ENCODE data around the gene RNF32. TPM values are rescaled to one million over a fixed set of nuclear protein-coding genes. Genes with fewer than 3 reads are reported as not detected.

RNF32 gene
- total RNA-seq (2016; rRNA removed; fragmentation: Illumina TruSeq; extraction: Trizol) (not detected in 2 replicates), polyA plus RNA-seq (2011; rRNA removed) (not detected in 2 replicates), polyA minus RNA-seq (2011; rRNA and poly(A)+ RNA removed; ENCODE audit: low replicate concordance) (not detected in 2 replicates), Bru-seq, nascent RNA (percentile 6 among the genes with signal in this experiment), BruChase-seq, experiment 1, labeled RNA remaining after a 6-hour chase (not detected), BruChase-seq, experiment 2, labeled RNA remaining after a 2-hour chase (percentile 3 among the genes with signal in this experiment)
- not detected in 2 replicates for total RNA-seq (2016; cell fraction: cytosol; rRNA removed; fragmentation: Illumina TruSeq; extraction: Trizol; ENCODE audit: low read depth)
- total RNA-seq (2016; cell fraction: insoluble cytoplasmic fraction; rRNA removed; fragmentation: Illumina TruSeq; extraction: Trizol) = not detected in 2 replicates
- not detected in 2 replicates for total RNA-seq (2016; cell fraction: membrane; rRNA removed; fragmentation: Illumina TruSeq; extraction: Trizol)
- total RNA-seq (2016; cell fraction: nucleus; rRNA removed; fragmentation: Illumina TruSeq; extraction: Trizol) = not detected in 2 replicates
- polyA plus RNA-seq (2011; cell fraction: cytosol; rRNA removed) = not detected in 2 replicates
- not detected in 2 replicates for polyA plus RNA-seq (2011; cell fraction: nucleus; rRNA removed)
- polyA plus RNA-seq (2012) = 1.0 and 1.6 TPM in 2 replicates
- polyA plus RNA-seq (2016; cell fraction: cytosol; fragmentation: Illumina TruSeq; extraction: Trizol; ENCODE audit: low read depth) = not detected in 2 replicates
- polyA plus RNA-seq (2016; cell fraction: insoluble cytoplasmic fraction; fragmentation: Illumina TruSeq; extraction: Trizol; ENCODE audit: low read depth) = not detected in 2 replicates
- not detected in 2 replicates for polyA plus RNA-seq (2016; cell fraction: membrane; fragmentation: Illumina TruSeq; extraction: Trizol; ENCODE audit: low read depth)
- polyA plus RNA-seq (2016; cell fraction: nucleus; fragmentation: Illumina TruSeq; extraction: Trizol; ENCODE audit: insufficient read depth, low read depth) = not detected in 2 replicates
- polyA minus RNA-seq (2011; cell fraction: cytosol; rRNA and poly(A)+ RNA removed) = not detected in 2 replicates
- polyA minus RNA-seq (2011; cell fraction: nucleus; rRNA and poly(A)+ RNA removed) = not detected in 2 replicates
- long read RNA-seq, experiment 1 = 0 reads
- long read RNA-seq, experiment 2 = 0 reads

- H3K4me3 ChIP-seq (replicated peaks in 1 of 3; ENCODE audit: insufficient read depth in 1 of 3, low read depth in 2 of 3, low read length in 3 of 3) = no peak within 1 kb of the TSS
- WGBS (ENCODE audit: low lambda C conversion rate) = 98% methylated on average over 80 of the region's 85 CpGs
- intact Hi-C loops (cut with micrococcal nuclease; ENCODE audit: unreplicated experiment) (no loop called here), in situ Hi-C loops (cut with HindIII; ENCODE audit: extremely low pct_ligation_motif_present, low pct_unique_long_range_greater_than_20kb) (loop anchor here (25.0 kb wide), 1 partner anchor 828 kb away; the partner anchor contains the start of gene SHH)
- H2AFZ ChIP-seq (ENCODE audit: low read length) = no peak within 1 kb of the TSS
- no peaks in the 10 kb centered on the region for H3K79me2 ChIP-seq (ENCODE audit: insufficient read depth, low read length)
- ATAC-seq = no peak
- H4K20me1 ChIP-seq (ENCODE audit: insufficient read depth, low read length) = no peaks in the 10 kb centered on the region
- no peak for FAIRE-seq
- no peak within 1 kb of the TSS for H3K27ac ChIP-seq (ENCODE audit: extremely low read length, insufficient read depth, low read length)
- H3K27me3 ChIP-seq (ENCODE audit: control insufficient read depth in 1 of 2, insufficient read depth in 2 of 2, low read length in 2 of 2) = no peaks in the 10 kb centered on the region
- no TSS peak for BruUV-seq (replicated peaks)
- no peaks in the 10 kb centered on the region for H3K4me1 ChIP-seq (ENCODE audit: insufficient read depth, low read length)
- ChIA-PET CTCF (ENCODE audit: low intra/inter-chr PET ratio, low total read pairs) (no interaction called here), POLR2A (no interaction called here)
- H3K9me3 ChIP-seq (ENCODE audit: low read length) = no peaks in the 10 kb centered on the region
- H3K36me3 ChIP-seq (replicated peaks in 1 of 2; ENCODE audit: control insufficient read depth in 1 of 2, insufficient read depth in 2 of 2, low read length in 2 of 2) = no peaks in the 10 kb centered on the region
- no peak for DNase-seq (ENCODE audit: low spot score)
- H3K4me2 ChIP-seq (ENCODE audit: low read depth, low read length) = no peak within 1 kb of the TSS
- H3K9ac ChIP-seq (ENCODE audit: insufficient read depth, low read depth, low read length) = no peak within 1 kb of the TSS
- TF ChIP-seq XRCC5 (optimal IDR thresholded peaks at IDR 0.05; ENCODE audit: low read length) (no peak), ZNF691 (CRISPR knock-in tag; IDR thresholded peaks at IDR 0.05; ENCODE audit: borderline replicate concordance, low read depth) (no peak), IKZF4 (CRISPR knock-in tag; IDR thresholded peaks at IDR 0.05; ENCODE audit: borderline replicate concordance, low read depth, not compliant biosample characterization) (no peak), PHB2 (IDR thresholded peaks at IDR 0.05; ENCODE audit: partially characterized antibody) (no peak), HNF1B (CRISPR knock-in tag; IDR thresholded peaks at IDR 0.05) (no peak), IRF1 (CRISPR knock-in tag; IDR thresholded peaks at IDR 0.05; ENCODE audit: low read depth) (no peak), TBX2 (CRISPR knock-in tag; IDR thresholded peaks at IDR 0.05; ENCODE audit: borderline replicate concordance) (no peak), HINFP (CRISPR knock-in tag; IDR thresholded peaks at IDR 0.05; ENCODE audit: low read depth) (no peak), MZF1 (CRISPR knock-in tag; IDR thresholded peaks at IDR 0.05; ENCODE audit: borderline replicate concordance) (no peak), ZNF549 (CRISPR knock-in tag; IDR thresholded peaks at IDR 0.05) (no peak)
Measured at GRCh38 chr7:156640257-156640948, at the start of gene RNF32. TSS of gene RNF32 (plus strand) at chr7:156640774. CDS start at chr7:156643878, 3,104 bp downstream.

Measured in HepG2 (cell line).